Measurements from ENCODE around the gene KCNK15.

DNA sequence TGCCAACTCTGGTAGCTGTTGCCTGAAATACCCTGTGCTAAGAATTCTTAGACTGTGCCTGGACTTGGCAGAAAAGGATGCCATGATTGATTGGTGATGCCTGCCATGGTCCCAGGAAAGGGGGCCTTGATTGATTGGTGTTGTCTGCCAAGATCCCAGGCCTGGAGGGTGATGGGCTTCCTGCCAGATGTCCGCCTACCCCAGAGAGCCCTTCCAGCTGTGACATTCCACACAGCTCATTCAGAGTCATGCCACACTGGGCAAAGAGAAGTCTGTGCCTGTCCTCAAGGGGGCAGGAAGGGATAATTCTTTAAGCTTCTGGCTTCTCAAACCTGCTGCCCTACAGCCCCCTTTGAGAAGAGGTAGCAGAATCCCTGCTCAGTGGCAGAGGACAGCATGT is 40.1 kb downstream of the KCNK15 start:
- TF ChIP-seq, protein P1, sequence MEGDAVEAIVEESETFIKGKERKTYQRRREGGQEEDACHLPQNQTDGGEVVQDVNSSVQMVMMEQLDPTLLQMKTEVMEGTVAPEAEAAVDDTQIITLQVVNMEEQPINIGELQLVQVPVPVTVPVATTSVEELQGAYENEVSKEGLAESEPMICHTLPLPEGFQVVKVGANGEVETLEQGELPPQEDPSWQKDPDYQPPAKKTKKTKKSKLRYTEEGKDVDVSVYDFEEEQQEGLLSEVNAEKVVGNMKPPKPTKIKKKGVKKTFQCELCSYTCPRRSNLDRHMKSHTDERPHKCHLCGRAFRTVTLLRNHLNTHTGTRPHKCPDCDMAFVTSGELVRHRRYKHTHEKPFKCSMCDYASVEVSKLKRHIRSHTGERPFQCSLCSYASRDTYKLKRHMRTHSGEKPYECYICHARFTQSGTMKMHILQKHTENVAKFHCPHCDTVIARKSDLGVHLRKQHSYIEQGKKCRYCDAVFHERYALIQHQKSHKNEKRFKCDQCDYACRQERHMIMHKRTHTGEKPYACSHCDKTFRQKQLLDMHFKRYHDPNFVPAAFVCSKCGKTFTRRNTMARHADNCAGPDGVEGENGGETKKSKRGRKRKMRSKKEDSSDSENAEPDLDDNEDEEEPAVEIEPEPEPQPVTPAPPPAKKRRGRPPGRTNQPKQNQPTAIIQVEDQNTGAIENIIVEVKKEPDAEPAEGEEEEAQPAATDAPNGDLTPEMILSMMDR (IDR thresholded peaks at IDR 0.05; ENCODE audit: low read length), result no peak
- TF ChIP-seq EZH2 (optimal IDR thresholded peaks at IDR 0.05; ENCODE audit: low read depth, low read length) (no peak), EZH2phosphoT487 (IDR thresholded peaks at IDR 0.05; ENCODE audit: low read length) (no peak)

Data from MM.1S (cell line).